HEK293 (cell line): ENCODE results near the gene LYL1.

Experiments
- CTCF ChIP-seq: fragments of 450-650 bp; formaldehyde crosslinking; IDR thresholded peaks from 2 replicates; pipeline ENCODE4 v1.5.1; 2016; ENCODE audit warnings: missing biosample characterization, missing genetic modification characterization
- KLF16 ChIP-seq: fragments of 450-650 bp; formaldehyde crosslinking; IDR thresholded peaks from 2 replicates; pipeline ENCODE4 v1.5.1; 2017; ENCODE audit warnings: missing biosample characterization, missing genetic modification characterization
- MEIS1 ChIP-seq: sonication (generic); formaldehyde crosslinking; IDR thresholded peaks from 2 replicates; pipeline ENCODE4 v1.8.1; 2022; ENCODE audit warnings: missing genetic modification reagents, mild to moderate bottlenecking, borderline replicate concordance
- PRDM4 ChIP-seq: fragments of 450-650 bp; formaldehyde crosslinking; IDR thresholded peaks from 2 replicates; pipeline ENCODE4 v1.5.1; 2017; ENCODE audit warnings: missing biosample characterization, missing genetic modification characterization
- REST ChIP-seq: fragments of 450-650 bp; formaldehyde crosslinking; IDR thresholded peaks from 2 replicates; pipeline ENCODE4 v1.5.1; 2016; ENCODE audit warnings: missing biosample characterization, missing genetic modification characterization
- YY1 ChIP-seq: fragments of 450-650 bp; formaldehyde crosslinking; IDR thresholded peaks from 2 replicates; pipeline ENCODE4 v1.5.1; 2018; ENCODE audit warnings: missing biosample characterization, missing genetic modification characterization
- ZNF10 ChIP-seq: fragments of 450-650 bp; formaldehyde crosslinking; IDR thresholded peaks from 2 replicates; pipeline ENCODE4 v1.5.1; 2017; ENCODE audit warnings: missing biosample characterization, missing genetic modification characterization
- ZNF121 ChIP-seq: fragments of 450-650 bp; formaldehyde crosslinking; IDR thresholded peaks from 2 replicates; pipeline ENCODE4 v1.5.1; 2016; ENCODE audit warnings: missing biosample characterization, missing genetic modification characterization
- ZNF391 ChIP-seq: fragments of 450-650 bp; formaldehyde crosslinking; IDR thresholded peaks from 2 replicates; pipeline ENCODE4 v1.5.1; 2016; ENCODE audit warnings: low read depth, missing biosample characterization, missing genetic modification characterization, borderline replicate concordance
- ZNF473 ChIP-seq: fragments of 450-650 bp; formaldehyde crosslinking; IDR thresholded peaks from 2 replicates; pipeline ENCODE4 v1.5.1; 2017; ENCODE audit warnings: missing biosample characterization, missing genetic modification characterization
- ZNF488 ChIP-seq: fragments of 450-650 bp; formaldehyde crosslinking; IDR thresholded peaks from 2 replicates; pipeline ENCODE4 v1.5.1; 2016; ENCODE audit warnings: missing biosample characterization, missing genetic modification characterization
- ZNF792 ChIP-seq: fragments of 450-650 bp; formaldehyde crosslinking; IDR thresholded peaks from 2 replicates; pipeline ENCODE4 v1.5.1; 2016; ENCODE audit warnings: missing biosample characterization, missing genetic modification characterization
- ZSCAN30 ChIP-seq: fragments of 450-650 bp; IDR thresholded peaks from 2 replicates; pipeline ENCODE4 v1.5.1; 2018; ENCODE audit warnings: missing biosample characterization, mild to moderate bottlenecking, missing genetic modification characterization, moderate library complexity

- TF ChIP-seq ZNF473 (tag by site-specific recombination) (no peak), ZSCAN30 (tag by site-specific recombination) (no peak), YY1 (no peak), ZNF488 (no peak), ZNF391 (no peak), REST (no peak), ZNF792 (tag by site-specific recombination) (no peak), CTCF (tag by site-specific recombination) (no peak), ZNF10 (tag by site-specific recombination) (no peak), PRDM4 (tag by site-specific recombination) (no peak), ZNF121 (tag by site-specific recombination) (no peak), MEIS1 (CRISPR knock-in tag) (no peak), KLF16 (tag by site-specific recombination) (no peak)
Measured at GRCh38 chr19:13146763-13147563, 44.3 kb upstream of the LYL1 start.
